Muscle of back (tissue), 11 donors: ENCODE measurements around the gene CHERP. TPM values are rescaled to one million over a fixed set of nuclear protein-coding genes. Genes with fewer than 3 reads are reported as not detected.
"Not testable (repeated sequence)": the region's sequence is repeated elsewhere in the genome, so short reads cannot be mapped to it uniquely, and the experiment has no call there.

ENCODE experiments used
- DNase-seq, 3 donors: peaks; one replicate each; pipeline versions ENCODE4 v3.0.0 to v3.0.0-alpha.2; 2013
- polyA plus RNA-seq, 10 donors: library from polyadenylated mRNA; unstranded; fragments of 120-200 nt; gene quantifications; one replicate each; pipeline ENCODE4 v1.2.1, GENCODE V29; 2013; ENCODE audit not compliant: insufficient read length in 10 of 10

The CHERP gene
- polyA plus RNA-seq, 10 donors = 24.0 to 36.3 (median 30.6) TPM

GRCh38 chr19:16495982-16496612, 46.1 kb downstream of the CHERP start, which contains the start of the genes C19orf44 and CALR3:
TSS of gene C19orf44 (plus strand) at chr19:16496394. CDS start at chr19:16500793, 4,399 bp downstream.
TSS of gene CALR3 (minus strand) at chr19:16496167. CDS start at chr19:16496129, 38 bp downstream.
- peak; percentile 99 to 100 (median 99) for DNase-seq

DNA sequence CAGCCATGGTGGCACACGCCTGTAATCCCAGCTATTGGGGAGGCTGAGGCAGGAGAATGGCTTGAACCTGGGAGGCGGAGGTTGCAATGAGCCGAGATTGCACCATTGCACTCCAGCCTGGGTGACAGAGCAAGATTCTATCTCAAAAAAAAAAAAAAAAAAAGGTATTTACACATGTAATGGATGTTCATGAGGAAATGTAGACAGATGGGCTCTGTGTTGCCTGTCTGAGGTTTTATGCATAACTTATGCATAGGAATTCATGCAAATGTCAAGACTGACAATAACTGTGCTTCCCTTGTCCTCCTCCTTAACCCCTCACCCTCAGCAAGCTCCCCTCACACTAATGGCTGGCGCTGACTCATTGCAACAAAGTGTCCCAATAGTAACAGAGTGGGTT, 55.8 kb downstream of the CHERP start:
- not testable (repeated sequence) for DNase-seq

DNA sequence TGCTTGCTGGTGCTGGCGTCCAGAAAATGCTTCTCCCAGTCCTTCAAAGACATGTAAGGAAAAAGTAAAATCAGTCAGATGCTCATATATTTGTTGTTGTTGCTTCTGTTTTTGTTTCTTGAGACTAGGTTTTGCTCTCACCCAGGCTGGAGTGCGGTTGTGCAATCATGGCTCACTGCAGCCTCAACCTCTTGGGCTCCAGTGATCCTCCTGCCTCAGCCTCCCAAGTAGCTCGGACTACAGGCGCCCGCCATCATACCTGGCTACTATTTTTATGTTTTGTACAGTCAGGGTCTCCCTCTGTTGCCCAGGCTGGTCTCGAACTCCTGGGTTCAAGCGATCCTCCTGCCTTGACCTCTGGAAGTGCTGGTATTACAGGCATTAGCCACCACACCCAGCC, 59.5 kb downstream of the CHERP start:
- no peak for DNase-seq

DNA sequence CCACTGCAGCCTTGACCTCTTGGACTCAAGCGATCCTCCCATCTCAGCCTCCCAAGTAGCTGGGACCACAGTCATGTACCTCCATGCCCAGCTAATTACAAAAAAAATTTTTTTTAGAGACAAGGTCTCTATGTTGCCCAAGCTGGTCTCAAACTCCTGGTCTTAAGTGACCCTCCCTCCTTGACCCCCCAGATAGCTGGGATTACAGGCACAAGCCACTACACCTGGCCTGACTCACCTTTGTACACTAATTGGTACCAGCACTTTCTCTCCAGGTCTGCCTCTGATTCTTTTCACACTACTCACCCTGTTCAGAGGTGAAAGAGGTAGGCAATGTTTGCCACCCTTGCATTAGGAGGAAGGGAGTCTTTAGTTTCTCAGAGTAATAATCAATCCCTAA, 64.9 kb downstream of the CHERP start:
- no peak for DNase-seq

- DNase-seq = no peak
Measured at GRCh38 chr19:16476401-16476800, 65.8 kb downstream of the CHERP start.

- peak in 1 of 3 donors; percentile 39 for DNase-seq
Measured at GRCh38 chr19:16473875-16474392, 68.3 kb downstream of the CHERP start.

GRCh38 chr19:16472992-16473391, 69.2 kb downstream of the CHERP start:
- DNase-seq = no peak

GRCh38 chr19:16472559-16472899, 69.7 kb downstream of the CHERP start:
- DNase-seq = not testable (repeated sequence)

- DNase-seq = peak in 1 of 3 donors; percentile 56
Measured at GRCh38 chr19:16470911-16471811, 71.1 kb downstream of the CHERP start.

DNA sequence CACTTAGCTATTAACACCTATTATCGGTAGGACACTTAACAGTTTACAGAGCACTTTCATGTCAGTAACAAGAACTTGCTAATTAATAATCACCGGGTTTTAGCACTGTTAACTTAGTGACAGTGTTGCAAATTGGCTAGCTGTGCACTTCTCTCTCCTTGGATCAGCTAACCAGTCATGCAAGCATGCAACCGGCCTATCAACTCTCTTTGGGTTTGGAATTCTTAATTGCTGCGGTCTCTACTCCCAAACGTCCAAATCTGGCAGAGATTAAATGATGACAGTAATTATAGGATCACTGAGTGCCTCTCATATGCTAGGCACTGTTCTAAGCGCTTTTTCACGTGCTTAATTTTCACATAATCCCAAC, 71.7 kb downstream of the CHERP start:
- DNase-seq = no peak

Other genes starting within 250 kb of the CHERP start
- 10 to 100 TPM; 35.8 to 91.6 (median 66.7) TPM for gene KLF2, start 217.6 kb downstream of the CHERP start, polyA plus RNA-seq
- gene EPS15L1, start 70.5 kb downstream of the CHERP start, polyA plus RNA-seq = 10 to 100 TPM; 20.2 to 22.8 (median 22.0) TPM
- gene CALR3, start 46.3 kb downstream of the CHERP start, polyA plus RNA-seq = under 1 TPM in 1 of 10 donors, not detected in 9; 0.12 TPM
- 1 to 10 TPM; 5.8 to 8.9 (median 7.3) TPM for gene C19orf44, start 46.0 kb downstream of the CHERP start, polyA plus RNA-seq
- gene SLC35E1, start 30.0 kb upstream of the CHERP start, polyA plus RNA-seq = 10 to 100 TPM; 25.9 to 32.6 (median 29.9) TPM
- gene MED26, start 85.8 kb upstream of the CHERP start, polyA plus RNA-seq = 1 to 10 TPM; 4.5 to 6.8 (median 6.0) TPM
- 10 to 100 TPM; 44.8 to 68.8 (median 50.3) TPM for gene SMIM7, start 117.7 kb upstream of the CHERP start, polyA plus RNA-seq
- gene TMEM38A, start 118.7 kb upstream of the CHERP start, polyA plus RNA-seq = 100 to 1,000 TPM in 7 of 10 donors, 10 to 100 TPM in 3; 66.0 to 164 (median 113) TPM
- gene NWD1, start 177.4 kb upstream of the CHERP start, polyA plus RNA-seq = under 1 TPM; 0.03 to 0.20 (median 0.05) TPM